Endothelial cell of umbilical vein (primary cell): ENCODE results near the gene TSR3. TPM values are rescaled to one million over a fixed set of nuclear protein-coding genes. Genes with fewer than 3 reads are reported as not detected.

ENCODE experiments used
- BruUV-seq: library from RNA; stranded (reverse); fragments of 400-500 nt; replicated peaks from 2 replicates; lab custom pipeline; 2021; lab: Mats Ljungman, UMichigan
- CTCF ChIA-PET: fragments of 300-600, 350-600 bp; sonication (Branson Sonifier 250); formaldehyde crosslinking; loops from one replicate; lab custom pipeline; 2021; ENCODE audit warnings: antibody characterized with exemption, inconsistent platforms; lab: Charles Lee
- POLR2A ChIA-PET: fragments of 300-600, 350-600 bp; sonication (Branson Sonifier 250); formaldehyde crosslinking; loops from one replicate; lab custom pipeline; 2021; ENCODE audit warnings: antibody characterized with exemption, inconsistent platforms; lab: Charles Lee
- DNase-seq: peaks from one replicate; pipeline ENCODE4 v3.0.0-alpha.2; 2011; ENCODE audit warnings: low read depth, low spot score
- FAIRE-seq: peaks from 2 replicates; lab custom pipeline; 2011; peaks lifted over from hg19 to GRCh38; lab: Jason Lieb, UNC
- H2AFZ ChIP-seq: 2 replicates; pipeline ENCODE4 v1.6.0; 2012; ENCODE audit warnings: low read depth, low read length, control low read depth, inconsistent platforms
- H3K27ac ChIP-seq: 2 replicates; pipeline ENCODE4 v1.5.1; 2011; ENCODE audit warnings: low read depth, mild to moderate bottlenecking, control low read depth, low read length, moderate library complexity; ENCODE audit not compliant: insufficient read depth
- H3K27me3 ChIP-seq, 2 experiments: 2 replicates each; pipeline versions ENCODE4 v1.6.0 to v1.6.1; 2011; ENCODE audit warnings: low read length in 2 of 2, mixed read lengths in 1 of 2; ENCODE audit not compliant: control insufficient read depth in 2 of 2, insufficient read depth in 2 of 2
- H3K36me3 ChIP-seq, 2 experiments: 2 replicates in 1 of 2; 3 replicates in 1 of 2; pipeline ENCODE4 v1.5.1; 2011; ENCODE audit warnings: low read length in 2 of 2, mild to moderate bottlenecking in 1 of 2, moderate library complexity in 1 of 2; ENCODE audit not compliant: control insufficient read depth in 2 of 2, insufficient read depth in 2 of 2; ENCODE audit errors: extremely low read depth in 1 of 2
- H3K4me1 ChIP-seq: 3 replicates; pipeline ENCODE4 v1.5.1; 2011; ENCODE audit warnings: mild to moderate bottlenecking, low read length; ENCODE audit not compliant: control insufficient read depth, insufficient read depth; ENCODE audit errors: extremely low read depth
- H3K4me2 ChIP-seq: 2 replicates; pipeline ENCODE4 v1.6.1; 2011; ENCODE audit warnings: low read length, control low read depth, mixed read lengths; ENCODE audit not compliant: insufficient read depth
- H3K4me3 ChIP-seq, 3 experiments: fragments of 200-600 bp in 1 of 3; sonication (generic), shearing (Covaris generic) in 1 of 3; replicated peaks in 1 of 3; 2 replicates each; pipeline ENCODE4 v1.5.1; 2011 to 2016; ENCODE audit warnings: control low read depth in 3 of 3, low read length in 3 of 3, mild to moderate bottlenecking in 2 of 3, inconsistent platforms in 1 of 3, low read depth in 1 of 3, moderate library complexity in 1 of 3; ENCODE audit not compliant: insufficient read depth in 1 of 3
- H3K79me2 ChIP-seq: 2 replicates; pipeline ENCODE4 v1.6.0; 2012; ENCODE audit warnings: low read length, inconsistent platforms; ENCODE audit not compliant: control insufficient read depth, insufficient read depth
- H3K9ac ChIP-seq: replicated peaks from 2 replicates; pipeline ENCODE3; 2011; ENCODE audit warnings: low read length, control low read depth; ENCODE audit not compliant: insufficient read depth; ENCODE audit errors: extremely low read depth
- H3K9me1 ChIP-seq: replicated peaks from 3 replicates; pipeline ENCODE4 v1.6.0; 2011; ENCODE audit warnings: mild to moderate bottlenecking, low read length; ENCODE audit not compliant: control insufficient read depth, insufficient read depth; ENCODE audit errors: extremely low read depth
- H3K9me3 ChIP-seq: replicated peaks from 2 replicates; pipeline ENCODE4 v1.5.1; 2012; ENCODE audit warnings: low read length, inconsistent platforms; ENCODE audit not compliant: control insufficient read depth, insufficient read depth
- H4K20me1 ChIP-seq: replicated peaks from 2 replicates; pipeline ENCODE3; 2011; ENCODE audit warnings: mild to moderate bottlenecking, low read length; ENCODE audit not compliant: control insufficient read depth, insufficient read depth; ENCODE audit errors: extremely low read depth
- EZH2 ChIP-seq: IDR thresholded peaks from 2 replicates; pipeline ENCODE4 v1.6.1; 2012; ENCODE audit warnings: borderline replicate concordance, low read depth, mild to moderate bottlenecking, moderate library complexity, low read length, inconsistent platforms; ENCODE audit not compliant: severe bottlenecking
- FOS ChIP-seq: IDR thresholded peaks from 2 replicates; pipeline ENCODE4 v1.6.1; 2011; ENCODE audit warnings: mild to moderate bottlenecking, low read length, moderate library complexity, borderline replicate concordance; ENCODE audit not compliant: insufficient read depth
- GATA2 ChIP-seq: IDR thresholded peaks from 2 replicates; pipeline ENCODE4 v1.7.0; 2011; ENCODE audit warnings: low read depth, mild to moderate bottlenecking, moderate library complexity, mixed read lengths, low read length; ENCODE audit not compliant: insufficient read length, insufficient read depth
- JUN ChIP-seq: IDR thresholded peaks from 2 replicates; pipeline ENCODE4 v1.6.1; 2011; ENCODE audit warnings: borderline replicate concordance, low read depth; ENCODE audit not compliant: insufficient read length, insufficient read depth
- MYC ChIP-seq: IDR thresholded peaks from one replicate; pipeline ENCODE4 v1.6.1; 2011; ENCODE audit warnings: mild to moderate bottlenecking, low read depth, low read length
- POLR2A ChIP-seq: IDR thresholded peaks from 2 replicates; pipeline ENCODE4 v1.6.1; 2012; ENCODE audit warnings: low read depth, mild to moderate bottlenecking, control low read depth, low read length
- POLR2AphosphoS5 ChIP-seq: IDR thresholded peaks from 2 replicates; pipeline ENCODE4 v1.6.1; 2012; ENCODE audit warnings: low read depth, mild to moderate bottlenecking, control low read depth, low read length, moderate library complexity; ENCODE audit not compliant: insufficient read depth
- dilution Hi-C: fragments of 300-500 bp; cut with MboI; formaldehyde crosslinking; loops from one replicate; pipeline ENCODE4 v1.15.0; 2019; ENCODE audit warnings: low sequenced_read_pairs; ENCODE audit not compliant: extremely low pct_ligation_motif_present
- intact Hi-C: fragments of 100-400 bp; cut with micrococcal nuclease; formaldehyde crosslinking; loops from one replicate; pipeline ENCODE4 v1.10.0; 2022
- polyA plus RNA-seq, 4 experiments: library from polyadenylated mRNA; depleted of rRNA in 3 of 4; stranded (reverse) in 3 of 4; unstranded in 1 of 4; fragments of >200 nt; gene quantifications; 2 replicates each; pipeline versions ENCODE4 v1.2.1 to v1.2.3, GENCODE V29; 2011 to 2012; ENCODE audit warnings: missing spikeins in 1 of 4
- total RNA-seq: library from RNA; stranded (reverse); gene quantifications from 2 replicates; pipeline ENCODE4 v1.2.3, GENCODE V29; 2021
- TF ChIP-seq, protein P1 (sequence below), 2 donors: IDR thresholded peaks; 1 replicate in 1 of 2; 2 replicates in 1 of 2; pipeline ENCODE4 v1.5.1; 2011; ENCODE audit warnings: low read length in 2 of 2, mild to moderate bottlenecking in 2 of 2, moderate library complexity in 2 of 2, control low read depth in 1 of 2, inconsistent platforms in 1 of 2, low read depth in 1 of 2; ENCODE audit not compliant: insufficient read depth in 1 of 2; ENCODE audit errors: extremely low read depth in 1 of 2
- TF ChIP-seq, protein P2 (sequence below): IDR thresholded peaks from 2 replicates; pipeline ENCODE4 v1.6.1; 2011; ENCODE audit not compliant: insufficient read depth, insufficient read length

Gene TSR3
- total and polyA plus RNA-seq, 2 donors (not counting 3 experiments of a cell fraction or from before 2014, with no cell fraction given), result 65.4 to 82.7 TPM

DNA sequence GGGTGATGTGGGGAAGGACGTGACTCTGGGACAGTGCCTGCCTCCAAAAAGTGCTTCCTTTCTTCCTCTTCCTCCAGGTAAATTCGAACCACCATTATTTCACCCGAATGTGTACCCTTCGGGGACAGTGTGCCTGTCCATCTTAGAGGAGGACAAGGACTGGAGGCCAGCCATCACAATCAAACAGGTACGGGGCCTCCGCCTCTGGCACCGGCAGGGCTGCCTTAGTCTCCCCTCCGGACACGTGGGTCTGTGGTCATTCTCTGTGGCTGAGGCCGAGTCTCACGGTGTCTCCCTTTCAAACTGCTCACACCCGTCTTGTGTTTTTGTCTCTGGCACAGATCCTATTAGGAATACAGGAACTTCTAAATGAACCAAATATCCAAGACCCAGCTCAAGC is 31.6 kb downstream of the TSR3 start:
- POLR2A ChIA-PET, result no interaction called here
- intact Hi-C loops (no loop called here), dilution Hi-C loops (no loop called here)
- H3K9me3 ChIP-seq, result no peaks in the 10 kb centered on the region
- no peak overlapping the region for H3K4me3 ChIP-seq
- TF ChIP-seq JUN (no peak), GATA2 (no peak), POLR2AphosphoS5 (no peak), EZH2 (no peak), POLR2A (no peak), MYC (no peak), FOS (no peak)
- TF ChIP-seq, protein P1, sequence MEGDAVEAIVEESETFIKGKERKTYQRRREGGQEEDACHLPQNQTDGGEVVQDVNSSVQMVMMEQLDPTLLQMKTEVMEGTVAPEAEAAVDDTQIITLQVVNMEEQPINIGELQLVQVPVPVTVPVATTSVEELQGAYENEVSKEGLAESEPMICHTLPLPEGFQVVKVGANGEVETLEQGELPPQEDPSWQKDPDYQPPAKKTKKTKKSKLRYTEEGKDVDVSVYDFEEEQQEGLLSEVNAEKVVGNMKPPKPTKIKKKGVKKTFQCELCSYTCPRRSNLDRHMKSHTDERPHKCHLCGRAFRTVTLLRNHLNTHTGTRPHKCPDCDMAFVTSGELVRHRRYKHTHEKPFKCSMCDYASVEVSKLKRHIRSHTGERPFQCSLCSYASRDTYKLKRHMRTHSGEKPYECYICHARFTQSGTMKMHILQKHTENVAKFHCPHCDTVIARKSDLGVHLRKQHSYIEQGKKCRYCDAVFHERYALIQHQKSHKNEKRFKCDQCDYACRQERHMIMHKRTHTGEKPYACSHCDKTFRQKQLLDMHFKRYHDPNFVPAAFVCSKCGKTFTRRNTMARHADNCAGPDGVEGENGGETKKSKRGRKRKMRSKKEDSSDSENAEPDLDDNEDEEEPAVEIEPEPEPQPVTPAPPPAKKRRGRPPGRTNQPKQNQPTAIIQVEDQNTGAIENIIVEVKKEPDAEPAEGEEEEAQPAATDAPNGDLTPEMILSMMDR (IDR thresholded peaks at IDR 0.05; ENCODE audit: extremely low read depth in 1 of 2, insufficient read depth in 1 of 2, low read depth in 1 of 2, low read length in 2 of 2), result no peak
- TF ChIP-seq, protein P2, sequence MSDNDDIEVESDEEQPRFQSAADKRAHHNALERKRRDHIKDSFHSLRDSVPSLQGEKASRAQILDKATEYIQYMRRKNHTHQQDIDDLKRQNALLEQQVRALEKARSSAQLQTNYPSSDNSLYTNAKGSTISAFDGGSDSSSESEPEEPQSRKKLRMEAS, result no peak
- peaks cover 28% of the 10 kb centered on the region for H3K79me2 ChIP-seq
- CTCF ChIA-PET, result no interaction called here
- no peaks in the 10 kb centered on the region for H3K4me1 ChIP-seq
- no peaks in the 10 kb centered on the region for H3K9me1 ChIP-seq
- DNase-seq (no peak), FAIRE-seq (no peak)
- H3K9ac ChIP-seq, result no peak overlapping the region
- H4K20me1 ChIP-seq, result no peaks in the 10 kb centered on the region
- H3K27me3 ChIP-seq, result no peaks in the 10 kb centered on the region
- no TSS peak for BruUV-seq
- peaks cover 20 to 72% of the 10 kb centered on the region in 2 experiments for H3K36me3 ChIP-seq
- H3K27ac ChIP-seq, result no peak overlapping the region
- no peak overlapping the region for H2AFZ ChIP-seq
- H3K4me2 ChIP-seq, result no peak overlapping the region
